Endodermal cell (in vitro differentiated cells): ENCODE measurements around the gene CUEDC2. TPM values are rescaled to one million over a fixed set of nuclear protein-coding genes. Genes with fewer than 3 reads are reported as not detected.

Experiments used
- DNase-seq: peaks from one replicate; pipeline ENCODE4 v3.0.0-alpha.2; 2017
- H3K27ac ChIP-seq: 2 replicates; pipeline ENCODE4 v1.5.1; 2013; ENCODE audit warnings: mild to moderate bottlenecking, low read depth, low read length, moderate library complexity
- H3K27me3 ChIP-seq: 2 replicates; pipeline ENCODE4 v1.6.1; 2013; ENCODE audit warnings: mild to moderate bottlenecking, low read length, moderate library complexity; ENCODE audit not compliant: insufficient read depth, control insufficient read depth, poor library complexity, severe bottlenecking
- H3K36me3 ChIP-seq: 2 replicates; pipeline ENCODE4 v1.7.0; 2013; ENCODE audit warnings: mild to moderate bottlenecking, low read length, moderate library complexity; ENCODE audit not compliant: control insufficient read depth, insufficient read depth
- H3K4me1 ChIP-seq: one replicate; pipeline ENCODE4 v1.7.0; 2013; ENCODE audit warnings: low read length; ENCODE audit not compliant: control insufficient read depth, insufficient read depth
- H3K4me3 ChIP-seq: 2 replicates; pipeline ENCODE4 v1.5.1; 2013; ENCODE audit warnings: mild to moderate bottlenecking, low read length, moderate library complexity
- H3K9ac ChIP-seq: 2 replicates; pipeline ENCODE4 v1.6.1; 2013; ENCODE audit warnings: mild to moderate bottlenecking, low read length, moderate library complexity; ENCODE audit not compliant: poor library complexity, severe bottlenecking; ENCODE audit errors: extremely low read depth
- H3K9me3 ChIP-seq: 2 replicates; pipeline ENCODE4 v1.6.1; 2013; ENCODE audit warnings: mild to moderate bottlenecking, low read length, moderate library complexity; ENCODE audit not compliant: control insufficient read depth
- H3K27ac Mint-ChIP-seq: 2 replicates; pipeline ENCODE4 v1.8.0; 2020; ENCODE audit warnings: mixed read lengths
- H3K27me3 Mint-ChIP-seq: 2 replicates; pipeline ENCODE4 v1.8.0; 2021; ENCODE audit warnings: mild to moderate bottlenecking, mixed read lengths; ENCODE audit not compliant: insufficient read depth
- H3K36me3 Mint-ChIP-seq: 2 replicates; pipeline ENCODE4 v1.8.0; 2020; ENCODE audit warnings: low read depth, mixed read lengths
- H3K4me1 Mint-ChIP-seq: 2 replicates; pipeline ENCODE4 v1.8.0; 2020; ENCODE audit warnings: mixed read lengths
- H3K4me3 Mint-ChIP-seq: 2 replicates; pipeline ENCODE4 v1.8.0; 2020; ENCODE audit warnings: mild to moderate bottlenecking, moderate library complexity, mixed read lengths
- H3K9me3 Mint-ChIP-seq: 2 replicates; pipeline ENCODE4 v1.8.0; 2020; ENCODE audit warnings: mild to moderate bottlenecking, mixed read lengths
- CTCF ChIP-seq: fragments of 200-600 bp; sonication (generic); conservative IDR thresholded peaks from 2 replicates; pipeline ENCODE4 v1.5.0; 2021; ENCODE audit warnings: antibody characterized with exemption, mild to moderate bottlenecking
- WGBS, 2 experiments: methylation state at CpG; one replicate each; pipeline versions ENCODE4 v1.1.5 to v1.1.7; 2013; ENCODE audit warnings: missing lambda C conversion rate in 2 of 2, mixed read lengths in 1 of 2; ENCODE audit not compliant: insufficient coverage in 1 of 2, insufficient read length in 1 of 2; 5-methylcytosine and 5-hydroxymethylcytosine counted together
- total RNA-seq, 2 donors: library from RNA; stranded (reverse); fragmentation: NEBNext Ultra II Directional in 1 of 2; extraction: Animal tissue kit (Norgen Biotek cat#: 25700) in 1 of 2; gene quantifications; 2 replicates in 1 of 2; 3 replicates in 1 of 2; pipeline ENCODE4 v1.2.1, GENCODE V29; 2021

The CUEDC2 gene
- total RNA-seq, 2 donors from 2014 or later: 51.7 to 82.9 TPM

GRCh38 chr10:102398172-102399020 is 34.0 kb downstream of the CUEDC2 start:
- no peak overlapping the region for H3K9ac ChIP-seq
- H3K27ac Mint-ChIP-seq: no peak overlapping the region
- WGBS, 2 experiments: 92 to 97% methylated on average over 10 to 21 of the region's 21 CpGs
- TF ChIP-seq CTCF: no peak
- peaks cover 13% of the 10 kb centered on the region for H3K4me1 Mint-ChIP-seq
- no peak overlapping the region for H3K27ac ChIP-seq
- H3K27me3 Mint-ChIP-seq: peaks cover 14% of the 10 kb centered on the region
- no peaks in the 10 kb centered on the region for H3K27me3 ChIP-seq
- no peak for DNase-seq
- H3K4me3 ChIP-seq: no peak overlapping the region
- H3K9me3 Mint-ChIP-seq: no peaks in the 10 kb centered on the region
- H3K36me3 Mint-ChIP-seq: peaks cover 23% of the 10 kb centered on the region
- no peaks in the 10 kb centered on the region for H3K9me3 ChIP-seq
- H3K36me3 ChIP-seq: peaks cover 25% of the 10 kb centered on the region
- H3K4me1 ChIP-seq: peaks cover 7% of the 10 kb centered on the region
- H3K4me3 Mint-ChIP-seq: peak overlapping the region; percentile 42

- Histone ChIP-seq H3K4me3 (no peak overlapping the region), H3K27me3 (peaks cover 7% of the 10 kb centered on the region), H3K9me3 (no peaks in the 10 kb centered on the region), H3K9ac (no peak overlapping the region), H3K4me1 (peaks cover 7% of the 10 kb centered on the region), H3K36me3 (peaks cover 25% of the 10 kb centered on the region), H3K27ac (no peak overlapping the region)
- H3K4me3 Mint-ChIP-seq: no peak overlapping the region
- H3K36me3 Mint-ChIP-seq: peaks cover 23% of the 10 kb centered on the region
- 93 to 95% methylated on average over 4 to 14 of the region's 14 CpGs for WGBS, 2 experiments
- no peak overlapping the region for H3K27ac Mint-ChIP-seq
- H3K4me1 Mint-ChIP-seq: peaks cover 17% of the 10 kb centered on the region
- H3K9me3 Mint-ChIP-seq: no peaks in the 10 kb centered on the region
- TF ChIP-seq CTCF: no peak
- H3K27me3 Mint-ChIP-seq: peaks cover 22% of the 10 kb centered on the region
- DNase-seq: no peak
These were observed 34.9 kb downstream of the CUEDC2 start for GRCh38 chr10:102397222-102398171.

DNA sequence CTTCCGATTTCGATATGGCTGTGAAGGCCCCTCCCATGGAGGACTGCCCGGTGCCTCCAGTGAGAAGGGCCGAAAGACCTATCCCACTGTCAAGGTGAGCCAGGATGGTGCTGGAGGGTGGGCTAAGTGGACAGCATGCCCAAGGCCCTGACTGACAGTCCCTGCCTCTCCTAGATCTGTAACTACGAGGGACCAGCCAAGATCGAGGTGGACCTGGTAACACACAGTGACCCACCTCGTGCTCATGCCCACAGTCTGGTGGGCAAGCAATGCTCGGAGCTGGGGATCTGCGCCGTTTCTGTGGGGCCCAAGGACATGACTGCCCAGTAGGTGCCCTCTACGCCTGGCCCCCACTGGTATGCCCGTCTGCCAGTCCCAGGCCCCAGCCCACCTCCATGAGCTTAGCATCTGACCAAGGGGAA is 35.6 kb downstream of the CUEDC2 start:
- peaks cover 11% of the 10 kb centered on the region for H3K27me3 ChIP-seq
- peaks cover 20% of the 10 kb centered on the region for H3K4me1 Mint-ChIP-seq
- H3K4me3 ChIP-seq: peak overlapping the region; percentile 89
- no peak overlapping the region for H3K9ac ChIP-seq
- H3K27ac ChIP-seq: no peak overlapping the region
- peaks cover 7% of the 10 kb centered on the region for H3K4me1 ChIP-seq
- no peak for TF ChIP-seq CTCF
- DNase-seq: no peak
- H3K4me3 Mint-ChIP-seq: peak overlapping the region; percentile 70
- no peaks in the 10 kb centered on the region for H3K9me3 ChIP-seq
- no peaks in the 10 kb centered on the region for H3K9me3 Mint-ChIP-seq
- peaks cover 21% of the 10 kb centered on the region for H3K36me3 Mint-ChIP-seq
- peaks cover 25% of the 10 kb centered on the region for H3K36me3 ChIP-seq
- H3K27ac Mint-ChIP-seq: no peak overlapping the region
- peaks cover 28% of the 10 kb centered on the region for H3K27me3 Mint-ChIP-seq
- WGBS, 2 experiments: 94 to 96% methylated on average over 11 to 12 of the region's 12 CpGs
